ENCODE results near the gene COLEC11. TPM values are rescaled to one million over a fixed set of nuclear protein-coding genes. Genes with fewer than 3 reads are reported as not detected.

Gene COLEC11
- total and polyA plus RNA-seq, 2 donors from 2014 or later, result 7.6 to 34.6 TPM

DNA sequence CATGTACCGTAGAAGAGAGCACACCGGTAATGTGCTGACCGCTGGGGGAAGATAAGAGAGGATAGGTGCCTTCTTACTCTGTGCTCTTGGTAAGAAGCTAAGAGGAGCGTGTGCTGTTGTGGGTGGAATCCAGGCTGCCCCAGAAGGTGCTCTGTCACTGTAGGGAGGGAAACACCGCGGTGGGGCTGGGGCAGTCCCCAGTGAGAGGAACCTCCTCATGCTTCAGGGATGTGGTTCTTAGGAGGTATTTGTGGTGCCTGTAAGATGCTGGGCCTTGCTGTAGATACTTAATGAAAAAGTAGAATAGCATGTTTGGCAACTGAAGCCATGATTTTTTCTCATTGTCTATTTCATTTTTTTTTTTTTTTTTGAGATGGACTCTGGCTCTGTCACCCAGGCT, 1.1 kb downstream of the COLEC11 start:
- H3K27me3 ChIP-seq (ENCODE audit: control insufficient read depth, insufficient read depth, low read length), result no peaks in the 10 kb centered on the region
- no peak overlapping the region for H3K27ac ChIP-seq (ENCODE audit: low read depth in 2 of 2, low read length in 2 of 2)
- no peak overlapping the region for H3K4me3 ChIP-seq (ENCODE audit: low read length in 3 of 3)
- no peak overlapping the region for H3K9ac ChIP-seq (ENCODE audit: low read length in 3 of 3)
- H3K9me3 ChIP-seq (ENCODE audit: control insufficient read depth in 2 of 3, insufficient read depth in 1 of 3, low read length in 3 of 3), result no peaks in the 10 kb centered on the region
- TF ChIP-seq, protein P1, sequence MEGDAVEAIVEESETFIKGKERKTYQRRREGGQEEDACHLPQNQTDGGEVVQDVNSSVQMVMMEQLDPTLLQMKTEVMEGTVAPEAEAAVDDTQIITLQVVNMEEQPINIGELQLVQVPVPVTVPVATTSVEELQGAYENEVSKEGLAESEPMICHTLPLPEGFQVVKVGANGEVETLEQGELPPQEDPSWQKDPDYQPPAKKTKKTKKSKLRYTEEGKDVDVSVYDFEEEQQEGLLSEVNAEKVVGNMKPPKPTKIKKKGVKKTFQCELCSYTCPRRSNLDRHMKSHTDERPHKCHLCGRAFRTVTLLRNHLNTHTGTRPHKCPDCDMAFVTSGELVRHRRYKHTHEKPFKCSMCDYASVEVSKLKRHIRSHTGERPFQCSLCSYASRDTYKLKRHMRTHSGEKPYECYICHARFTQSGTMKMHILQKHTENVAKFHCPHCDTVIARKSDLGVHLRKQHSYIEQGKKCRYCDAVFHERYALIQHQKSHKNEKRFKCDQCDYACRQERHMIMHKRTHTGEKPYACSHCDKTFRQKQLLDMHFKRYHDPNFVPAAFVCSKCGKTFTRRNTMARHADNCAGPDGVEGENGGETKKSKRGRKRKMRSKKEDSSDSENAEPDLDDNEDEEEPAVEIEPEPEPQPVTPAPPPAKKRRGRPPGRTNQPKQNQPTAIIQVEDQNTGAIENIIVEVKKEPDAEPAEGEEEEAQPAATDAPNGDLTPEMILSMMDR (IDR thresholded peaks at IDR 0.05; ENCODE audit: borderline replicate concordance, extremely low read depth, insufficient read depth), result no peak
- no peaks in the 10 kb centered on the region for H3K36me3 ChIP-seq (ENCODE audit: control insufficient read depth in 2 of 3, insufficient read depth in 3 of 3, low read length in 3 of 3)
- DNase-seq (no peak), FAIRE-seq (no peak)
- no peaks in the 10 kb centered on the region for H3K4me1 ChIP-seq (ENCODE audit: control insufficient read depth in 2 of 3, insufficient read depth in 2 of 3, low read depth in 1 of 3, low read length in 3 of 3)
- intact Hi-C loops (cut with DNase I), result no loop called here

DNA sequence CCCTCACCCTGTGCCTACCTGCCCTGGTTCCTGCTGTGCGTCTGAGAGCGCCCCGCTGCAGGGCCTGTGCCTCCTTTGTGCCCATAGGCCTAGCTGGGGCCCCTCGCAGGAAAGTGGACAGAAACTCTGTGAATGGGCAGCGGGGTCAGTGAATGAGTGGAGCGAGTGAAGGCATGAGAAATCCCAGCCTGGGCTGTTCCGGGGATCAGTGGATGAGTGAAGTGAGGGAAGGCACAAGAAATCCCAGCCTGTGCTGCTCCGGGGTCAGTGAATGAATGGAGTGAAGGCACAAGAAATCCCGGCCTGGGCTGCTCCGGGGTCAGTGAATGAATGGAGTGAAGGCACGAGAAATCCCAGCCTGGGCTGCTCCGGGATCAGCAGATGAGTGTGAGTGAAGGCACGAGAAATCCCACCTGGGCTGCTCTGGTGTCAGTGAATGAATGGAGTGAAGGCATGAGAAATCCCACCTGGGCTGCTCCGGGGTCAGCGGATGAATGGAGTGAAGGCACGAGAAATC, 2.0 kb downstream of the COLEC11 start:
- TF ChIP-seq, protein P1 (IDR thresholded peaks at IDR 0.05; ENCODE audit: borderline replicate concordance, extremely low read depth, insufficient read depth), result no peak
- Histone ChIP-seq H3K4me3 (ENCODE audit: low read length in 3 of 3) (no peak overlapping the region), H3K36me3 (ENCODE audit: control insufficient read depth in 2 of 3, insufficient read depth in 3 of 3, low read length in 3 of 3) (no peaks in the 10 kb centered on the region), H3K27ac (ENCODE audit: low read depth in 2 of 2, low read length in 2 of 2) (no peak overlapping the region), H3K9me3 (ENCODE audit: control insufficient read depth in 2 of 3, insufficient read depth in 1 of 3, low read length in 3 of 3) (no peaks in the 10 kb centered on the region), H3K9ac (ENCODE audit: low read length in 3 of 3) (no peak overlapping the region), H3K27me3 (ENCODE audit: control insufficient read depth, insufficient read depth, low read length) (no peaks in the 10 kb centered on the region), H3K4me1 (ENCODE audit: control insufficient read depth in 2 of 3, insufficient read depth in 2 of 3, low read depth in 1 of 3, low read length in 3 of 3) (no peaks in the 10 kb centered on the region)
- DNase-seq, result no peak
- intact Hi-C loops (cut with DNase I), result no loop called here
- FAIRE-seq, result no peak

DNA sequence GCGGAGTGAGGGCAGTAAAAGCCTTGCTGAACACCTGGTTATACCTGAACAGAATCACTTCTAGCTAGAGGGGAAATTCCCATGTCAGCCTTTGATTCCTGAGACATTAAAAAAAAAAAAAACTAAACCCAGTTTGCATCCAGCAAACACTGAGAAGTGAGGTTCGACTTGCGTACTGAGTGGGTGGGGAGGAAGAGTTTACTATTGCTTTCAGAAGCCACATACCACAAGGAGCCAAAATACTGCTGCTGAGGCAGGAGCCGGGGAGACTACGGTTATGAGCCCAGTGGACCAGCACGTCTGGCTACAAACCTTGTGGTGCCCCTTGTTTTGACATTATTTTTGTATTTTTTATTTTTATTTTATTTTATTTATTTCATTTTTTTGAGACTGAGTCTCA, 2.7 kb downstream of the COLEC11 start:
- TF ChIP-seq, protein P1 (IDR thresholded peaks at IDR 0.05; ENCODE audit: borderline replicate concordance, extremely low read depth, insufficient read depth), result no peak
- H3K4me3 ChIP-seq (ENCODE audit: low read length in 3 of 3), result no peak overlapping the region
- H3K27ac ChIP-seq (ENCODE audit: low read depth in 2 of 2, low read length in 2 of 2), result no peak overlapping the region
- no peak for FAIRE-seq
- H3K9me3 ChIP-seq (ENCODE audit: control insufficient read depth in 2 of 3, insufficient read depth in 1 of 3, low read length in 3 of 3), result no peaks in the 10 kb centered on the region
- intact Hi-C loops (cut with DNase I), result no loop called here
- DNase-seq, result no peak
- H3K27me3 ChIP-seq (ENCODE audit: control insufficient read depth, insufficient read depth, low read length), result no peaks in the 10 kb centered on the region
- H3K4me1 ChIP-seq (ENCODE audit: control insufficient read depth in 2 of 3, insufficient read depth in 2 of 3, low read depth in 1 of 3, low read length in 3 of 3), result no peaks in the 10 kb centered on the region
- H3K36me3 ChIP-seq (ENCODE audit: control insufficient read depth in 2 of 3, insufficient read depth in 3 of 3, low read length in 3 of 3), result no peaks in the 10 kb centered on the region
- no peak overlapping the region for H3K9ac ChIP-seq (ENCODE audit: low read length in 3 of 3)

Data from kidney (tissue), 14 donors.